ENCODE data around the gene INSIG2. TPM values are rescaled to one million over a fixed set of nuclear protein-coding genes. Genes with fewer than 3 reads are reported as not detected.

INSIG2 gene
- total and polyA plus RNA-seq, 12 donors, result 5.6 to 19.3 (median 13.5) TPM

- Histone ChIP-seq H3K27ac (peak overlapping the region in 5 of 10 donors; percentile 6 to 69 (median 27)), H3K4me3 (no peak overlapping the region), H3K9me3 (no peaks in the 10 kb centered on the region), H3K27me3 (peaks cover 0 to 3% (median 0%) of the 10 kb centered on the region in 7 donors), H3K4me1 (peaks cover 0 to 32% (median 8%) of the 10 kb centered on the region in 9 donors), H3K36me3 (no peaks in the 10 kb centered on the region)
- ATAC-seq (peak in 6 of 8 donors; percentile 37 to 74 (median 64)), DNase-seq (no peak)
- TF ChIP-seq CTCF (IDR thresholded peaks at IDR 0.05), result no peak
- intact Hi-C loops (cut with DNase I), result no loop called here
- 63 to 69% methylated on average over 3 of the region's 3 CpGs for WGBS, 2 donors
Observed at GRCh38 chr2:118123561-118124232, 35.4 kb downstream of the INSIG2 start.

GRCh38 chr2:118124288-118124891 lies 36.1 kb downstream of the INSIG2 start:
- H3K9me3 ChIP-seq, result no peaks in the 10 kb centered on the region
- peaks cover 0 to 32% (median 8%) of the 10 kb centered on the region in 9 donors for H3K4me1 ChIP-seq
- H3K36me3 ChIP-seq, result no peaks in the 10 kb centered on the region
- peaks cover 0 to 3% (median 0%) of the 10 kb centered on the region in 7 donors for H3K27me3 ChIP-seq
- H3K27ac ChIP-seq, result peak overlapping the region in 1 of 10 donors; percentile 52
- DNase-seq (no peak), ATAC-seq (peak in 1 of 8 donors; percentile 16)
- intact Hi-C loops (cut with DNase I), result no loop called here
- no peak for TF ChIP-seq CTCF (IDR thresholded peaks at IDR 0.05)
- 77 to 82% methylated on average over 8 of the region's 8 CpGs for WGBS, 2 donors
- H3K4me3 ChIP-seq, result no peak overlapping the region

GRCh38 chr2:118127250-118127649 lies 39.0 kb downstream of the INSIG2 start:
- Histone ChIP-seq H3K27ac (no peak overlapping the region), H3K36me3 (no peaks in the 10 kb centered on the region), H3K9me3 (no peaks in the 10 kb centered on the region), H3K4me3 (no peak overlapping the region), H3K4me1 (peaks cover 0 to 25% (median 8%) of the 10 kb centered on the region in 9 donors), H3K27me3 (peaks cover 0 to 3% (median 0%) of the 10 kb centered on the region in 7 donors)
- no peak for ATAC-seq
- TF ChIP-seq CTCF (IDR thresholded peaks at IDR 0.05), result no peak
- intact Hi-C loops (cut with DNase I), result no loop called here
- no peak for DNase-seq
- WGBS, 2 donors, result 81 to 84% methylated on average over 5 of the region's 5 CpGs

- no peaks in the 10 kb centered on the region for H3K36me3 ChIP-seq
- intact Hi-C loops (cut with DNase I), result no loop called here
- H3K4me1 ChIP-seq, result peaks cover 0 to 9% (median 3%) of the 10 kb centered on the region in 9 donors
- no peak for TF ChIP-seq CTCF (IDR thresholded peaks at IDR 0.05)
- H3K27me3 ChIP-seq, result peaks cover 0 to 4% (median 0%) of the 10 kb centered on the region in 7 donors
- ATAC-seq, result no peak
- WGBS, 2 donors, result 83% methylated on average over 3 of the region's 3 CpGs
- no peaks in the 10 kb centered on the region for H3K9me3 ChIP-seq
- no peak for DNase-seq
- H3K27ac ChIP-seq, result no peak overlapping the region
- H3K4me3 ChIP-seq, result no peak overlapping the region
Observed at GRCh38 chr2:118128826-118129225, 40.6 kb downstream of the INSIG2 start.
